GM06990 (cell line): ENCODE results near the gene MRPL3.

ENCODE experiments used
- DNase-seq: peaks from one replicate; pipeline ENCODE4 v3.0.0-alpha.2; 2011; ENCODE audit not compliant: insufficient read length; ENCODE audit errors: extremely low read depth
- H3K27me3 ChIP-seq: replicated peaks from 2 replicates; pipeline ENCODE4 v1.6.0; 2011; ENCODE audit warnings: low read length; ENCODE audit not compliant: control insufficient read depth, insufficient read depth
- H3K36me3 ChIP-seq: 2 replicates; pipeline ENCODE4 v1.5.1; 2011; ENCODE audit warnings: low read length; ENCODE audit not compliant: control insufficient read depth, insufficient read depth
- H3K4me3 ChIP-seq: replicated peaks from 2 replicates; pipeline ENCODE4 v1.5.1; 2011; ENCODE audit warnings: low read depth, mild to moderate bottlenecking, control low read depth, low read length
- CTCF ChIP-seq: IDR thresholded peaks from 2 replicates; pipeline ENCODE4 v1.5.1; 2011; ENCODE audit warnings: low read length, control low read depth, mild to moderate bottlenecking, inconsistent platforms; ENCODE audit not compliant: insufficient read depth, poor library complexity, severe bottlenecking

MRPL3 gene

GRCh38 chr3:131480116-131480515 is 22.7 kb downstream of the MRPL3 start:
- DNase-seq, result no peak
- H3K27me3 ChIP-seq, result no peaks in the 10 kb centered on the region
- peaks cover 2% of the 10 kb centered on the region for H3K36me3 ChIP-seq
- no peak overlapping the region for H3K4me3 ChIP-seq
- TF ChIP-seq CTCF, result no peak

GRCh38 chr3:131477813-131478212 is 25.0 kb downstream of the MRPL3 start:
- no peak for TF ChIP-seq CTCF
- no peak overlapping the region for H3K4me3 ChIP-seq
- peaks cover 2% of the 10 kb centered on the region for H3K36me3 ChIP-seq
- H3K27me3 ChIP-seq, result no peaks in the 10 kb centered on the region
- DNase-seq, result no peak

GRCh38 chr3:131474115-131474514 is 28.7 kb downstream of the MRPL3 start:
- no peak for DNase-seq
- H3K4me3 ChIP-seq, result no peak overlapping the region
- peaks cover 2% of the 10 kb centered on the region; the same call in 1 of the 2 replicates for H3K36me3 ChIP-seq
- no peak for TF ChIP-seq CTCF
- H3K27me3 ChIP-seq, result no peaks in the 10 kb centered on the region

- no peak for TF ChIP-seq CTCF
- Histone ChIP-seq H3K4me3 (no peak overlapping the region), H3K27me3 (no peaks in the 10 kb centered on the region), H3K36me3 (peaks cover 2% of the 10 kb centered on the region; the same call in 1 of the 2 replicates)
- no peak for DNase-seq
Measured at GRCh38 chr3:131470377-131470776, 32.4 kb downstream of the MRPL3 start.

- no peaks in the 10 kb centered on the region for H3K27me3 ChIP-seq
- no peak overlapping the region for H3K4me3 ChIP-seq
Measured at GRCh38 chr3:131458653-131459052, 44.1 kb downstream of the MRPL3 start.

More at GRCh38 chr3:131458653-131459052, 44.1 kb downstream of the MRPL3 start:
- DNase-seq, result no peak
- TF ChIP-seq CTCF, result no peak
- peaks cover 5% of the 10 kb centered on the region; the same call in 1 of the 2 replicates for H3K36me3 ChIP-seq
